ENCODE results near the gene NEGR1.

NEGR1 gene

GRCh38 chr1:72197786-72198185, 84.6 kb downstream of the NEGR1 start:
- Mint-ChIP-seq H3K27me3 (no peaks in the 10 kb centered on the region), H3K9me3 (ENCODE audit: low read depth) (no peaks in the 10 kb centered on the region), H3K27ac (no peak overlapping the region), H3K36me3 (no peaks in the 10 kb centered on the region), H3K4me3 (no peak overlapping the region), H3K4me1 (ENCODE audit: low read depth) (no peaks in the 10 kb centered on the region)

GRCh38 chr1:72186733-72187307, 95.5 kb downstream of the NEGR1 start:
- Mint-ChIP-seq H3K9me3 (ENCODE audit: low read depth) (no peaks in the 10 kb centered on the region), H3K27ac (no peak overlapping the region), H3K27me3 (no peaks in the 10 kb centered on the region), H3K4me3 (no peak overlapping the region), H3K36me3 (no peaks in the 10 kb centered on the region), H3K4me1 (ENCODE audit: low read depth) (no peaks in the 10 kb centered on the region)

- no peaks in the 10 kb centered on the region for H3K27me3 Mint-ChIP-seq
- no peak overlapping the region for H3K4me3 Mint-ChIP-seq
- H3K36me3 Mint-ChIP-seq = no peaks in the 10 kb centered on the region
- H3K4me1 Mint-ChIP-seq (ENCODE audit: low read depth) = no peaks in the 10 kb centered on the region
- H3K9me3 Mint-ChIP-seq (ENCODE audit: low read depth) = no peaks in the 10 kb centered on the region
- no peak overlapping the region for H3K27ac Mint-ChIP-seq
These were observed 98.1 kb downstream of the NEGR1 start for GRCh38 chr1:72184099-72184701.

- Mint-ChIP-seq H3K27ac (no peak overlapping the region), H3K27me3 (no peaks in the 10 kb centered on the region), H3K4me1 (ENCODE audit: low read depth) (no peaks in the 10 kb centered on the region), H3K36me3 (no peaks in the 10 kb centered on the region), H3K4me3 (no peak overlapping the region), H3K9me3 (ENCODE audit: low read depth) (no peaks in the 10 kb centered on the region)
These were observed 99.5 kb downstream of the NEGR1 start for GRCh38 chr1:72182859-72183258.

- no peak overlapping the region for H3K27ac Mint-ChIP-seq
- no peaks in the 10 kb centered on the region for H3K9me3 Mint-ChIP-seq (ENCODE audit: low read depth)
- no peaks in the 10 kb centered on the region for H3K36me3 Mint-ChIP-seq
- no peaks in the 10 kb centered on the region for H3K27me3 Mint-ChIP-seq
- H3K4me1 Mint-ChIP-seq (ENCODE audit: low read depth) = no peaks in the 10 kb centered on the region
- H3K4me3 Mint-ChIP-seq = no peak overlapping the region
These were observed 104.1 kb downstream of the NEGR1 start for GRCh38 chr1:72178266-72178665.

- H3K9me3 Mint-ChIP-seq (ENCODE audit: low read depth) = no peaks in the 10 kb centered on the region
- no peak overlapping the region for H3K27ac Mint-ChIP-seq
- no peaks in the 10 kb centered on the region for H3K4me1 Mint-ChIP-seq (ENCODE audit: low read depth)
- no peak overlapping the region for H3K4me3 Mint-ChIP-seq
- no peaks in the 10 kb centered on the region for H3K27me3 Mint-ChIP-seq
- no peaks in the 10 kb centered on the region for H3K36me3 Mint-ChIP-seq
These were observed 104.6 kb downstream of the NEGR1 start for GRCh38 chr1:72177711-72178110.

- no peak overlapping the region for H3K4me3 Mint-ChIP-seq
- no peaks in the 10 kb centered on the region for H3K36me3 Mint-ChIP-seq
- no peak overlapping the region for H3K27ac Mint-ChIP-seq
- H3K9me3 Mint-ChIP-seq (ENCODE audit: low read depth) = no peaks in the 10 kb centered on the region
- no peaks in the 10 kb centered on the region for H3K4me1 Mint-ChIP-seq (ENCODE audit: low read depth)
- no peaks in the 10 kb centered on the region for H3K27me3 Mint-ChIP-seq
These were observed 112.1 kb downstream of the NEGR1 start for GRCh38 chr1:72170246-72170645.

GRCh38 chr1:72166426-72166825, 115.9 kb downstream of the NEGR1 start:
- Mint-ChIP-seq H3K9me3 (ENCODE audit: low read depth) (no peaks in the 10 kb centered on the region), H3K4me1 (ENCODE audit: low read depth) (no peaks in the 10 kb centered on the region), H3K4me3 (no peak overlapping the region), H3K27me3 (no peaks in the 10 kb centered on the region), H3K27ac (no peak overlapping the region), H3K36me3 (no peaks in the 10 kb centered on the region)

- no peaks in the 10 kb centered on the region for H3K9me3 Mint-ChIP-seq (ENCODE audit: low read depth)
- H3K27ac Mint-ChIP-seq = no peak overlapping the region
- H3K4me3 Mint-ChIP-seq = no peak overlapping the region
- no peaks in the 10 kb centered on the region for H3K36me3 Mint-ChIP-seq
- no peaks in the 10 kb centered on the region for H3K4me1 Mint-ChIP-seq (ENCODE audit: low read depth)
- no peaks in the 10 kb centered on the region for H3K27me3 Mint-ChIP-seq
These were observed 131.8 kb downstream of the NEGR1 start for GRCh38 chr1:72150508-72150907.

- no peaks in the 10 kb centered on the region for H3K4me1 Mint-ChIP-seq (ENCODE audit: low read depth)
- no peaks in the 10 kb centered on the region for H3K36me3 Mint-ChIP-seq
- peaks cover 8% of the 10 kb centered on the region for H3K9me3 Mint-ChIP-seq (ENCODE audit: low read depth)
- no peak overlapping the region for H3K27ac Mint-ChIP-seq
- no peak overlapping the region for H3K4me3 Mint-ChIP-seq
- no peaks in the 10 kb centered on the region for H3K27me3 Mint-ChIP-seq
These were observed 140.5 kb downstream of the NEGR1 start for GRCh38 chr1:72141875-72142274.

- no peak overlapping the region for H3K27ac Mint-ChIP-seq
- no peaks in the 10 kb centered on the region for H3K27me3 Mint-ChIP-seq
- no peaks in the 10 kb centered on the region for H3K4me1 Mint-ChIP-seq (ENCODE audit: low read depth)
- H3K9me3 Mint-ChIP-seq (ENCODE audit: low read depth) = peaks cover 13% of the 10 kb centered on the region
- H3K4me3 Mint-ChIP-seq = no peak overlapping the region
- no peaks in the 10 kb centered on the region for H3K36me3 Mint-ChIP-seq
These were observed 142.1 kb downstream of the NEGR1 start for GRCh38 chr1:72140222-72140621.

GRCh38 chr1:72137656-72138055, 144.7 kb downstream of the NEGR1 start:
- Mint-ChIP-seq H3K4me1 (ENCODE audit: low read depth) (no peaks in the 10 kb centered on the region), H3K9me3 (ENCODE audit: low read depth) (peaks cover 13% of the 10 kb centered on the region), H3K36me3 (no peaks in the 10 kb centered on the region), H3K4me3 (no peak overlapping the region), H3K27ac (no peak overlapping the region), H3K27me3 (no peaks in the 10 kb centered on the region)

- H3K27me3 Mint-ChIP-seq = no peaks in the 10 kb centered on the region
- no peak overlapping the region for H3K4me3 Mint-ChIP-seq
- no peak overlapping the region for H3K27ac Mint-ChIP-seq
- H3K4me1 Mint-ChIP-seq (ENCODE audit: low read depth) = no peaks in the 10 kb centered on the region
- no peaks in the 10 kb centered on the region for H3K9me3 Mint-ChIP-seq (ENCODE audit: low read depth)
- H3K36me3 Mint-ChIP-seq = no peaks in the 10 kb centered on the region
These were observed 152.5 kb downstream of the NEGR1 start for GRCh38 chr1:72129869-72130268.

GRCh38 chr1:72122099-72122880, 160.0 kb downstream of the NEGR1 start:
- Mint-ChIP-seq H3K9me3 (ENCODE audit: low read depth) (no peaks in the 10 kb centered on the region), H3K27me3 (no peaks in the 10 kb centered on the region), H3K36me3 (no peaks in the 10 kb centered on the region)

GRCh38 chr1:72119491-72119890, 162.8 kb downstream of the NEGR1 start:
- no peaks in the 10 kb centered on the region for H3K27me3 Mint-ChIP-seq
- H3K36me3 Mint-ChIP-seq = no peaks in the 10 kb centered on the region
- H3K4me3 Mint-ChIP-seq = no peak overlapping the region
- H3K4me1 Mint-ChIP-seq (ENCODE audit: low read depth) = no peaks in the 10 kb centered on the region
- H3K27ac Mint-ChIP-seq = no peak overlapping the region
- no peaks in the 10 kb centered on the region for H3K9me3 Mint-ChIP-seq (ENCODE audit: low read depth)

More at GRCh38 chr1:72122099-72122880, 160.0 kb downstream of the NEGR1 start:
- no peaks in the 10 kb centered on the region for H3K4me1 Mint-ChIP-seq (ENCODE audit: low read depth)
- H3K4me3 Mint-ChIP-seq = no peak overlapping the region
- H3K27ac Mint-ChIP-seq = no peak overlapping the region

Data from activated naive CD8-positive, alpha-beta T cell (primary cell).